Middle frontal gyrus (tissue), 1 donor: ENCODE results near the gene PPP4R1.

Source experiments
- DNase-seq: peaks from one replicate; pipeline ENCODE4 v3.0.0-alpha.2; 2015; ENCODE audit warnings: low spot score; ENCODE audit errors: extremely low spot score

The PPP4R1 gene

DNA sequence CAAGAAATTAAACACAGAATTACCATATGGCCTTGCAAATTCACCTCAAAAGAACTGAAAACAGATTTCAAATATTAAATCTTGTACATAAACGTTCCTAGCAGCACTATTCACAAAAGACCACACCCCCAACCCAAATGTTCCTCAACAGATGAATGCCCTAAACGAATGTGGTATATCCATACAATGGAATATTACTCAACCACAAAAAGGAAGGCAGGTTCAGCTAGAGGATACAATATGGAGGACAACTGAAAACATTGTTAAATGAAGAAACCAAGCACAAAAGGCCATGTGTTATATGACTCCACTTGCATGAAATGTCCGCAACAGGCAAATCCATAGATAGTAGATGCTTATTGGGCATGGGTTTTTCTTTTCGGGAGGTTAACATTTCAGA, 61.7 kb downstream of the PPP4R1 start:
- no peak for DNase-seq

- no peak for DNase-seq
Observed at GRCh38 chr18:9552191-9552590, 62.2 kb downstream of the PPP4R1 start.

GRCh38 chr18:9550429-9550828, 63.9 kb downstream of the PPP4R1 start:
- DNase-seq = no peak

DNA sequence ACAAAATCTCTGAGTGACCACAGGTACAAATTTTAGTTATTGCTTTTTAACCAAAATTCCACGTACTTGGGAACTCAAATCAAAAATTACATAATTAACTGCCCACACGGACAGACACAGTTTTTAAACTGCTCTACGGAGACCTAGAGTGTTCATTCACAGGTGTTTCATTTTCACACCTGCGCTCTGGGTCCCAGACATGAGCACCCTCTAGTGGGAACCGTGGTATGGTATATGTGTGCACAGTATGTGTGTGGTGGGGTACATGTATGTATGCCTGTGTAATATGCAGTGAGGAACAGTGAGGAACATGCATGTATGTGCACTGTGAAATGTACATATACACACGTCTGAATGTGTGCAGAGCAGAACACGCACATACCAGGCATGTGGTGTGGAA, 65.0 kb downstream of the PPP4R1 start:
- no peak for DNase-seq

DNA sequence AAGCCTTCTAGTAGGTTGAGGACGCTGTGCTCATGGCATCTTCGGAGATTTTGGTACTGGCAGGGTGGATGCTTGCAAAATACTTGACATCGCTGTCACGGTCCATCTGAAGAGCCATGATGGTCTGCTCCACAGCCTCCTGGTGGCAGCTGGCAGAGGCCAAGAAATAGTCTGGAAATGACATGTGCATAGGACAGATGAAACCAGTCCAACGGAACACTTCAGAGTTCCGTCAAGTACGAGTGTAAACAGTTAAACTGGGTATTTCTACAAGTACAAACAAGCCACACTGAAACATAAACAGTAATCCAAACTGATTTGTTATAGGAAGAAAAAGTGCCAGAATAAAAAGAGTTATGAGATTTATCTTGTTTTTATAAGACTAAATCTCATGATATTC, 66.6 kb downstream of the PPP4R1 start:
- no peak for DNase-seq

DNA sequence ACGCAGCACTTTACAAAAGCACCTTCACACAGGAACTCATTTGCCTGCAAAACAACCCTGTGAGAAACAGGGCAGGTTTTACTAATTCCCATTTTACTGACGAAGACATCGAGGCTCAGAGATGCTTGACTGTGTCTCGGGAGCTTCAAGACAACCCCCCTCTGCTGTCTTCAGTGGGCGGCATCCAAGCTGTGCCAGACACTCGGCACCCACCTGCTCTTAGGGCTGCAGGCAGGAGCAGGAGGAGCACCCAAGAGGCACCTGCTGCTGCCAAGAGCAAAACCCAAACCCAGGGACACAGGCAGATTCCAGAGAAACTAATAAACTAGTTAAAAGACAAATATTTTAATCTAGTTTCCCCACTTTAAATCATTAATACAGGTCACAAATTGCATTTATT, 67.9 kb downstream of the PPP4R1 start:
- no peak for DNase-seq

DNA sequence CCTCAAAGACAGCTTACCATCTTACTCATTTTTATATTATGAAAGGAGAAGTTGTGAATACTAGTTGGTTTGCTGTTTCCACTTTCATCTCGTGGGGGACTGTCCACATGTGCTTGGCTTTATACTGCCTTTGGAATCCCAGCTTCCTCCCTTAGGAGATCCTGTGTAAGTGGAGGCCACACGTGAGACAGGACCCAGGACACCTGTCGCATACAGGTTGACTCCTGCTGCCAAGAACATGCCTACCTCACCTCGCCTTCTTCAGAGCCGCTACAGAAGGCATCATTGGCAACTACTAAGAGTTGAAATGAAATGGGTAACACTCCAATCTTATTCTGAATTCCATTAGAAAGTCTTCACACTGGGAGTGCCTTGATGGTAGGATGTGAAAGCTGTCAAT, 69.3 kb downstream of the PPP4R1 start:
- DNase-seq = no peak

GRCh38 chr18:9542924-9543323, 71.4 kb downstream of the PPP4R1 start:
- DNase-seq = no peak

DNA sequence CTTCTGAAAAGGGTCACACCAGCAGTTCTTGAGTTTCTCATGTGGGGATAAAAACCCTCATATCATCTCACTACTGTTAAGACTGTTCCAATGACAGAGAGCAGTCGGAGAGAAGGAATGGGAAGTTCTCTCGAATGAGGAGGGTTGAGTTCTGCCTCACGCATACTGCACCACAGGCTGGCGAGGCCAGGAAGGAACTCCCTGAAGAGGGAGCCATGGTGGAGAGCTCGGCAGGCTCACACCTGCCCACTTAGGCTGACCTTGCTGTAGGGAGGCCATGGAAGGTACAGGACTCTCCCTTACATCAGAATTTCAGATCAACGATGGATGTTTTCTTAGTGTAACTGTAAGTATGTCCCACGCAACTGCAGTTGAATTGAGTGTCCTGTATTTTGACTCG, 74.4 kb downstream of the PPP4R1 start:
- no peak for DNase-seq

DNA sequence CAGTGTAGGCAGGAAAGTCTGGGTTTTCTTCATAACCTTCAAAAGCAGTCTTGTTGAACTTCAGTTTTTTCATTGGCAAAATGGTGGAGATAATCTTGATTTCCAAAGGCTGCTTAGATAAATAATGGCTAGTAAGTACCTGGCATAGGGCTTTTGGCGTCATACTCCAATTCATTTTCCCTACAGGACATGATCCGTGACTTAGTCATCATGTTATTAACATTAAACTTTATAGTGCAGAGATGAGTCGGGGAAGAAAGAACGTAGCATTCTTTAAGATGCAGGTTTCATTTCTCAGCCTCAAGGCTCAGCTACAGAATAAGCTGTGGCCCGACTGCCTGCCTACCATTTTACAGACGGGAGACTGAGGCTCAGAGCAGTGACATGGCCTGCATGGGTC, 75.1 kb downstream of the PPP4R1 start:
- no peak for DNase-seq

GRCh38 chr18:9537677-9538076, 76.7 kb downstream of the PPP4R1 start:
- no peak for DNase-seq

DNA sequence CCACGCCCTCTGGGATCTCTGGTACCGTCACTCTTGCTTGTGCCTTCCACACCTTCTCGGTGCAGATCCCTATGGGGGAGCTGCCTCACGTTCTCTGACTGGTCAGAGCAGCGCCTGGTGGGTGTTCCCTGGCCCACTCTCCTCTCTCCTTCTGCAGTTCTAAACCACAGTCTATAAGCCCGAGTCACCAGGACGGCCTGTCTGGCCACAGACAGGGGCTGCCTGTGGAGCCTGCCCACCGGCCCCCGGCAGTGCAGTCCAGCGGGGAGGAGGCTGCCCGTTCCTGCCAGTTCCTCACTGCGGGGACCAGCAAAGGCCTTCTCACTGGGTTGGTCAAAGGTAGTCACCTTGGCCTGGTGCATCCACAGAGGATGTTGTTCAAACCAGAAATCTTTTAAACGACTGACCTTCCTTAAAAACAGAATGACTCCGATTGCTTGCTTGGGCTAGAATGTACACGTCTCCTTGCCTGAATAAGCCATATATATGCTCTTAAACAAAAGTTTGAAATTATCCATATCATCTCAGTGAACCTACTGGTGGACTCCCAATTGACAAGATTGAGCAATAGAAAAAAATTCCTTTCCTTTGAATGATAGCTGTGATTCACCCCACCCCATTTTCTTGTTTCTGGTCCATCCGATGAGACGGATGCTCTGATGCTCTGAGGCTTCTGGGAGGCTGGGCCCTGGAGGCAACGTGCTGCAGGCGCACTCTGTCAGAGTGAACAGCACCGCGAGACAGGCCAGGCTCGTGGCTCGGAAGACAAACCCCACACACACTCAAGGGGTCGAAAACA, 77.8 kb downstream of the PPP4R1 start:
- no peak for DNase-seq

GRCh38 chr18:9535430-9535991, 78.8 kb downstream of the PPP4R1 start:
- DNase-seq = no peak

DNA sequence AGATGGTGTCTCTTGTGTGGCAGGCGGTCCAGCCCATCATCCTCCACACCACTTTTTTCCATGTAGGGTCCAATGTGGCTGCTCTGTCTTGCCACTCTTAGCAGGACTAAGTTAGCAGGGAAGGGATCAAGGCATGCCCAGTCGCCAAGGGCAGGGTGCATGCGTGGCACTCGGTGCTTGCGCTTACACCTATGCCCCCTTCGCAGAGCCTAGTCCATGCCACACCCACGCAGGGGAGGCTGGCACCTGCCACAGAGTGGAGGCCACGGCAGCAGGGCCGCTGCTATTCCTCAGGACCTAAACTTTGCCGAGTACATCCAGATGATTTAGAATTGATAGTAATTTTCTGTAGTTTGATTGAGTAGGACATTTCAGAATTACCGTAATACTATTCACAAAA, 79.5 kb downstream of the PPP4R1 start:
- DNase-seq = no peak

GRCh38 chr18:9531791-9532410, 82.5 kb downstream of the PPP4R1 start:
- DNase-seq = no peak

GRCh38 chr18:9530226-9531009, 83.9 kb downstream of the PPP4R1 start:
- DNase-seq = no peak

DNA sequence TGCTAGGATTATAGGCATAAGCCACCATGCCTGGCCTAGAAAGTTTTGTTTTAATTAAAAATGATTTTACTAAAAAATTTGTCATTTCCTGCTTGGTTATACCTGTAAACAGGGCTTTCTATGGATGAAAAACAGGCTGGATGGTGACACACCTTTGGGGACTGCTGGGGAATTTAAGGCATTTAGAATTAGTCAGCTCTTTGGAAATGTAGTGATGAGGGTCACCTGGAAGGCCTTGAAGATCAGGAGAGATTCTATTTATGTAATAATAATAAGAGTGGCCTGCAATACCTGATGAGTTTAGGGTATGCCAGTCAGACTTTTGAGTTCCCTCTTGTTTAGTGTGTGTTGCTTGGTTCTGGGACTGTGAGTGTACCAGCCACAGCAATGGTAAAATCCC, 87.9 kb downstream of the PPP4R1 start:
- no peak for DNase-seq

DNA sequence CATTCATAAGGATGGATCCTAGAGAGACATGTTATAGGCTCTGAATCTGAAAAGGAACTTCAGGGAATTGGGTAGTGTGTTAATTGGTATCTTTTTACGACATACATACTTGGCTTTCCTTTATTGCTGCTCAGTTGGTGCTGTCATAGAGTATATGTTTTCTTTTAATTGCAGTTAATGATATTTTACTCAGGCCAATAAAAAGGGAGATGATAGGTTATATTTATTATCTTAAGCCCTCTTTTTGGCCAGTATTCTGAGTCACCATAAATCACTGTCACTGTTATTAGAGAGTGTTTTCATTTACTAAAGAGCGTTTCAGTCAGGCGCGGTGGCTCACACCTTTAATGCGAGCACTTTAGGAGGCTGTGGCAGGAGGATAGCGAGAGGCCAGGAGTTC, 91.4 kb downstream of the PPP4R1 start:
- no peak for DNase-seq

- DNase-seq = no peak
Observed at GRCh38 chr18:9521770-9522169, 92.6 kb downstream of the PPP4R1 start.

DNA sequence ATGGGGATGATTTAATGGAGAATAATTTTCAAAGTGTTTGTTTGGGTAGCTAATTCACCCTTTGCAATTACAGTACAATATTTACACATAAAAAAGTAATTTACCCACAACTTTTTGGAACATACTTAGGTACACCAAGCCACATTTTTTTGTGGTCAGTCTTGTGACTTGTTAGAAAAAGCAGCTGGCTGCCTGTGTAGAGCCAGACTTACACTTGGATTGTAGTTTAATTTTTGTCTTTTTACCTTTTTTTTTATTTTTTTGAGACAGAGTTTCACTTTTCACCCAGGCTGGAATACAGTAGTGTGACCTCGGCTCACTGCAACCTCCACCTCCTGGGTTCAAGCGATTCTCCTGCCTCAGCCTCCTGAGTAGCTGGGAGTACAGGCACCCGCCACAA, 93.7 kb downstream of the PPP4R1 start:
- no peak for DNase-seq

DNA sequence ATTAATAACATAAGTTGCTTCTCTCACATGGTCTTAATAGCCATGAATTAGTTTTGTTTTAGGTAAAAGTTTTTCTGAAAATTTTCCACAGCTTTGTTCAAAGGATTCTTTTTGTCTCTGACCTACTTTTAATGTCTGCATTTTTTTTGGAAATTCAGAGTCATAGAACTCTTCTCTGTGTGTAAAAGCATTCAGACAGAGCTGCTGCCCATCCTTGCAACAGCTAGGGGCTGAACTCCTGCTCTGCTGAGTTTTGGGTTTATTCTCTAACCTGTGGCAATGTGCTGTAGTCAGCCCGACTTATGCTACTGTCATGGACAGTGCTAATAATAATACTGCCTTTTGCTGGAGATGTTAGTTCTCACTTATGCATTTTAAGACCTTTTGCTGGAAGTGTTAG, 95.0 kb downstream of the PPP4R1 start:
- no peak for DNase-seq

DNA sequence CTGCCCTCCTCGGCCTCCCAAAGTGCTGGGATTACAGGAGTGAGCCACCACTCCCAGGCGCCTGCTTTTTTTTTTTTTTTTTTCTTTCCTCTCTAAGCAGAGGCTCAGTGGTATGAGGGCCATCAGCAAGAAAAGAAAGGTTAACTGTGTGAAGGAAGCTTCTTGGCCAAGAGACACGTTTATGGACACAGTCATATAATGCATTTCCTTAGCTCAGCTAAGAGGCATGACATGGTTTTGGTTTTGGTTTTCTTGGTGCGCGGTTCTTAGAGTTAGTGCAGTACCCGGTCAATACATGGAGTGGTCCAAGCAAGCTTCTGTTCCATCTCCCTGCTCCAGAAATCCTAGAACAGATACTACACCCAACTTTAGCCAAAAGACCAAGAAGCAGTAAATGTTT, 96.5 kb downstream of the PPP4R1 start:
- no peak for DNase-seq
